GM19099 (cell line): ENCODE results near the gene KPNA6.
A peak's percentile ranks its signal among the peaks of the same experiment; 100 is the strongest.

Experiments used
- POLR2A ChIP-seq: IDR thresholded peaks from 3 replicates; pipeline ENCODE4 v1.6.1; 2011; ENCODE audit warnings: low read depth; ENCODE audit not compliant: insufficient read length; ENCODE audit errors: extremely low read depth

The KPNA6 gene

DNA sequence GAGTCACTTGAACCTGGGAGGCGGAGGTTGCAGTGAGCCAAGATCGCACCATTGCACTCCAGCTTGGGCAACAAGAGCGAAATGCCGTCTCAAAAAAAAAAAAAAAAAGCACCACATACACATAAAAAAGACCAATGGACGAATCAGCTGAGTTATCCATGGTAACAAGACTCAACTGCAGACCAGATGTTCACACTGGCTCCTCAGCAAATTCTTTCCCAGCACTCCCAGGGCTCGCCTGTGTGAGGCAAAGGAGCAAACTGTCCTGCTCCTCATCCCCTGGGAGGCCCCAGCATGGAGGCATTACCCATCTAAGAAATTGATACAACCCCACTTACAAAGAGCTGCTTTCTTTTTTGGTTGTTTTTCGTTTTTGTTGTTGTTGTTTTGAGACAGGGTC, 111.2 kb downstream of the KPNA6 start:
- no peak for TF ChIP-seq POLR2A

DNA sequence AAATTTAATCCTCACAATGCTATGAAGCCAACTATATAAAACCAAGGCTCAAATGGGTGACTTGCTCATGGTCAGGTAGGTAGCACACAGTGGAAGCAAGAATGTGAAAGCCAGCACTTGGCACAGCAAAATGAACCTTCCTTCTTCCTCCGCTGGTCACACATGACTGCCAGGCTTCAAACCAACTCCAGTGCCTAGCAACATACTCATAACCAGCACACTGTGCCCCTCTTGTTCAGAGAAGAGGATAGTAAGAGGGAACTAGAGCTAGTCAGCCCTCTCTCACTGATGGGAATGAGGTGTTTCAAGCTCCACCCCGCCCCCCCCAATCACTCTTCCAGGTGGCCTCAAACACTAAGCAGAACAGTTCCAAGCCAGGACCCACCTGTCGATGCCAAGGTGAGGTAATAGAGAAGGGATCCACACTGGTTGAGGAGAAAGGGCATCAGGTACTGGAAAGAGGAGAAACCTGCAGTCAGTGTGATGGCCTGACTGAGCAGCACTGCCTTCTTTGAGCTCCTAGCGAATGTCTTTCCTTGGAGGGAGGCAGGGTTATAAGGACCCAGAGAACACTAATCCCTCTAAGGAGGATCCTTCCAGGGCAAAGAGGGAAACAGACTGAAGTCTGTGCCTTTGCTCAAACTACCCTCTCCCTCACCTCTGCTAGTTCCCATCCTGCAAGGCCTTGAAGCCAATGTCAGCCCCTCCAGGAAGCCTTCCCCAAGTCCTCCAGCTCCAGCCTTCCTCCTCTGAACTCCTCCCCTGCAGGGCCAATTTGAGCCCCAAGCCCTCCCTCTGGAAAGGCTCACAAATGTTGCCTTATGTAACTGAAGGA, 113.1 kb downstream of the KPNA6 start:
- no peak for TF ChIP-seq POLR2A

GRCh38 chr1:32221581-32221979, 113.7 kb downstream of the KPNA6 start:
- TF ChIP-seq POLR2A, result no peak

- TF ChIP-seq POLR2A, result peak; percentile 82
Observed at GRCh38 chr1:32221980-32222755, 114.3 kb downstream of the KPNA6 start, which contains the start of the genes EIF3I and TMEM234. Gene EIF3I, plus strand, starts transcription at chr1:32222407. Its CDS starts 35 bp downstream, at chr1:32222442. Gene TMEM234, minus strand, starts transcription at chr1:32222353. Its CDS starts 31 bp downstream, at chr1:32222322.

DNA sequence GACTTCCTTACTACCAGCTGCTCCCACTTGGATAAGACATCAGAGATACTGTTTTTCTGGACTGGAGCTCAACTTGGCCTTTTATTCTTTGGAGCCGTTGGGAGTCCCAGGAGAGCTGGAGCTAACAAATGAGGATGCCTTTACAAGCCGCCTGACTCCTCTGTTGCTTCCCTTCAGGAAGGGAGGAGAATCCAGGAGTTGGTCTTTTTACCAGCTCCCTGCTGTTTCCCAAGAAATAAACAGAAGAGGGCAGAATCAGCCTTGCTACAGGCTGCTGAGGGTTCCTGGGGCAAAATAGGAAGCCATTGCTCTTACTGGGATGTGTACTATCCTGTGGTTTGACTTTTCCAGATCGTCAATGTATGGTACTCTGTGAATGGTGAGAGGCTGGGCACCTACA, 115.8 kb downstream of the KPNA6 start:
- TF ChIP-seq POLR2A, result no peak

DNA sequence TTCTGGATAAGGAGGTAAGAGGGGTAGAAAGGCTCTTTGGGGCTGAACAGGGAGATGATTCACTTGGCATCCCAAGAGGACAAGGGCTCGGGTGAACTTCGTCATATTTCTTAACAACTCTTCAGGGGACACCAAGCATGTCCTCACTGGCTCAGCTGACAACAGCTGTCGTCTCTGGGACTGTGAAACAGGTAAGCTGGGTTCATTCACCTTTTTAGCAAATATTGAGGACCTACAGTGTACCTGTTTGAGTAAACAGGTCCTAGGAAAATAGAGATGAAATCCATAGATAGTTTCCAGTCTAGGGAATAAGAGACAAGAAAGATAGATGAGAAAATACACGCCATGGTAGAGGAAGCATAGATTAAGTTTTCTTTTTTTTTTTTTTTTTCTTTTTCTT, 116.4 kb downstream of the KPNA6 start:
- no peak for TF ChIP-seq POLR2A
